WI38 (cell line): ENCODE measurements around the gene TOM1L2.

Source experiments
- H3K4me3 ChIP-seq: 2 replicates; pipeline ENCODE4 v1.5.1; 2011; ENCODE audit warnings: low read depth, mild to moderate bottlenecking, control low read depth, low read length
- TF ChIP-seq, protein P1 (sequence below): IDR thresholded peaks from 2 replicates; pipeline ENCODE4 v1.5.1; 2012; ENCODE audit warnings: low read depth, mild to moderate bottlenecking, control low read depth, low read length

TOM1L2 gene

GRCh38 chr17:17981330-17981729, 9.1 kb upstream of the TOM1L2 start:
- TF ChIP-seq, protein P1, sequence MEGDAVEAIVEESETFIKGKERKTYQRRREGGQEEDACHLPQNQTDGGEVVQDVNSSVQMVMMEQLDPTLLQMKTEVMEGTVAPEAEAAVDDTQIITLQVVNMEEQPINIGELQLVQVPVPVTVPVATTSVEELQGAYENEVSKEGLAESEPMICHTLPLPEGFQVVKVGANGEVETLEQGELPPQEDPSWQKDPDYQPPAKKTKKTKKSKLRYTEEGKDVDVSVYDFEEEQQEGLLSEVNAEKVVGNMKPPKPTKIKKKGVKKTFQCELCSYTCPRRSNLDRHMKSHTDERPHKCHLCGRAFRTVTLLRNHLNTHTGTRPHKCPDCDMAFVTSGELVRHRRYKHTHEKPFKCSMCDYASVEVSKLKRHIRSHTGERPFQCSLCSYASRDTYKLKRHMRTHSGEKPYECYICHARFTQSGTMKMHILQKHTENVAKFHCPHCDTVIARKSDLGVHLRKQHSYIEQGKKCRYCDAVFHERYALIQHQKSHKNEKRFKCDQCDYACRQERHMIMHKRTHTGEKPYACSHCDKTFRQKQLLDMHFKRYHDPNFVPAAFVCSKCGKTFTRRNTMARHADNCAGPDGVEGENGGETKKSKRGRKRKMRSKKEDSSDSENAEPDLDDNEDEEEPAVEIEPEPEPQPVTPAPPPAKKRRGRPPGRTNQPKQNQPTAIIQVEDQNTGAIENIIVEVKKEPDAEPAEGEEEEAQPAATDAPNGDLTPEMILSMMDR = no peak
- H3K4me3 ChIP-seq = no peak overlapping the region

- TF ChIP-seq, protein P1 = no peak
- no peak overlapping the region for H3K4me3 ChIP-seq
Measured at GRCh38 chr17:17979778-17980177, 7.6 kb upstream of the TOM1L2 start.

DNA sequence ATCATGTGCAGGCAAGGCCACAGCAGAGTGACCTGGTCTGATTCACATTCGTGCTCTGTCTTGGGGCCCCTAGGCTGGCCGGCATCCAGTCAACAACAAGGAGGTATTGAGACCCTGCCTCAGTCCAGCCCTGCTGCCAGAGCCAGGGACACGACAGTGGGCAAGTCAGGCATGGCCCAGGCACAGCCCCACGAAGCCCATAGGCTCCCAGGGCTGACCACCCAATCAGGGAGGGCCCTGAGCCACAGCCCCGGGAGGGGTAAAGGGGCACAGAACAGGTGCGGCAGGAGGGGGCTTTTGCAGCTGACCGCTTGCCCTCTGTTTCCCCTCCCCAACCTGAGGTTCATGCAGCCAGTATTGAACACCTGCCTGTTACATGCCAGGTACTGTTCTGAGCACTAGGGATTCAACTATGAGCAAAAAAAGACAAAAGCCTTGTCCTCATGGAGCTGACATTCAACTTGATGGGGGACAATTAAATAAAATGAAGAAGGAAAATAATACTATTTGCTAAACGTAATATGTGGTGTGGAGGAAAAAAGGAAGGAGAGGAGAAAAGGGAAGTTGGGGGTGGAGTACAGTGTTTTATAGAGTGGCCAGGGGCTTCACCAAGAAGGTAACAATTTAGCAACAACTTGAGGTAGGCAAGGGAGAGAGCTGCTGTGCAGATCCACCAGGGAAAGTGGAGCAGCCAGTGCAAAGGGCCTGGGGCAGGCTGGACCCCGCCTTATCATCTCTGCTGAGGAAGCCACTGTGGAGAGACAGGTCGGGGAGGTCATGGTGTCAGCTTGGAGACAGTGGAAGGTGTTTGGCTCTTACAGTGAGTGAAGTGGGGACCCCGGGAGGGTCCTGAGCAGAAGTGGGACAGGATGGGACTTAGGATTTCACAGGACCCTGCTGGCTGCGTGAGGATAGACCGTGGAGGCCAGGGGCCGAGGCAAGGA, 6.6 kb upstream of the TOM1L2 start:
- H3K4me3 ChIP-seq = no peak overlapping the region
- TF ChIP-seq, protein P1 = no peak

- H3K4me3 ChIP-seq = no peak overlapping the region
- TF ChIP-seq, protein P1 = no peak
Measured at GRCh38 chr17:17976931-17977570, 4.9 kb upstream of the TOM1L2 start.

DNA sequence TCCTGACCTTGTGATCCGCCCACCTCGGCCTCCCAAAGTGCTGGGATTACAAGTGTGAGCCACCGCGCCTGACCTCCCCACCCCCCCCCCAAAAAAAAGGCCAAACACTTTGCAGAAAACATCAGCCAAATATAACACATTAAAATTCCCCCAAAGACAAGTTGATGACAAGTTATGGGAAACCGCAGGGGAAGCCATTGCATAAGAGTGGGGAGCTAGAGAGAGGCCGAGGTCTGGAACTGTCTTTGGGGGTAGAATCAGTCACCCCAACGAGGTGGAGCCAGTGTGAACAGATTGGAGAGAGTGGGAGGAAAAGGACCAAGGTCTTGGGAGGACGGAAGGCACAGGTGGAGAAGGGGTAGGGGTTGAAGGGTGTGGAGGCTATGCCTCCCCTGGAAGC, 3.2 kb upstream of the TOM1L2 start:
- no peak overlapping the region for H3K4me3 ChIP-seq
- TF ChIP-seq, protein P1 = no peak

- TF ChIP-seq, protein P1 = no peak
- H3K4me3 ChIP-seq = peak overlapping the region; percentile 69
Measured at GRCh38 chr17:17972952-17973254, 703 bp upstream of the TOM1L2 start.
